Fibroblast of skin of back (primary cell): ENCODE results near the gene ALDH18A1. TPM values are rescaled to one million over a fixed set of nuclear protein-coding genes. Genes with fewer than 3 reads are reported as not detected.
"Not testable (repeated sequence)": the region's sequence is repeated elsewhere in the genome, so short reads cannot be mapped to it uniquely, and the experiment has no call there.

Experiments
- DNase-seq: peaks from one replicate; pipeline ENCODE4 v3.0.0-alpha.2; 2013
- polyA plus RNA-seq, 2 experiments: library from polyadenylated mRNA; unstranded; fragments of 120-200 nt; gene quantifications; one replicate each; pipeline ENCODE4 v1.2.1, GENCODE V29; 2013; ENCODE audit not compliant: insufficient read length in 2 of 2

The ALDH18A1 gene
- polyA plus RNA-seq (2013, experiment 1 of 2; ENCODE audit: insufficient read length) = 94.3 TPM
- polyA plus RNA-seq (2013, experiment 2 of 2; ENCODE audit: insufficient read length) = 120 TPM

DNA sequence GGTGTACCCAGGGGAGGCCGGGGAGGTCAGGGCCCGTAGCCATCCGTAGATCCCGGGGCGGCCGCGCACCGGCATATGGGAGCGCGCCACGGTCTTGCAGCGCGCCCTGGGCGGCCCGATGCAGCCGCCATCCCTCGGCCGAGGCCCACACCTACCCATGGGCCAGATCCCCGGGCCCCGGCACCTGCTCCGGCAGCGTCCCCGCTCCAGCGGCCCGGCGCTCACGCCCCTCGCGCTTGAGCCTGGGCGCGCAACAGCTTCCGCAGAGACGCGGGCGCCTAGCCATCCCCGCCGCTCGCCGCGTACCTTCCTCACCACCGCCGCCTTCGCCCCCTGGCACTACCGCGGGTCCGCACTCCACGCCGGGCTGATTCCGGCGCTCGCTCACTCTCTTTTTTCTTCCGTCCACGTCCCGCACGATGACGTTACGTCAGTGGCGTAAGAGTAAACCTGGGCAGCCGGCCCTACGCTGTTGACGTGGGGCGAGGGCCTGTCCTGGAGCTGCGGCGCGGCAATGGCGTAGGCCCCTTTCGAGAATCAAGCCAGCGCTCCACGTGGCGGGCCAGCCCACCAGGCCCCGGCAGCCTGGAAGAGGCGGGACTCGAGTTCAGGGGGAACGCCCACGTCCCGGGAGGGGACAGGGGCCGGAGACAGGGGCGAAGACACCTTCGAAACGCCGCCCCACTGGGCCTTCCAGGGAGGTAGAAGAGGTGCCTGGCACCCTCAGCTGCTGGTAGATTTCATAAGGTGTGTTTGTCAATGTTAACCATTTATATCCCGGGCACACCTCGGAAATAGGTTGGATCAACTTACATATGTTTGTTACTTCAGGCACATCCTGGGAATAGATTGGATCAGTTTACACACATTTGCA is at the start of gene ALDH18A1:
Gene ALDH18A1 (minus strand): TSS at position 421 of the 874 bp plus-strand sequence. CDS start 3,334 bp downstream, outside the sequence.
- DNase-seq = peak; percentile 91

DNA sequence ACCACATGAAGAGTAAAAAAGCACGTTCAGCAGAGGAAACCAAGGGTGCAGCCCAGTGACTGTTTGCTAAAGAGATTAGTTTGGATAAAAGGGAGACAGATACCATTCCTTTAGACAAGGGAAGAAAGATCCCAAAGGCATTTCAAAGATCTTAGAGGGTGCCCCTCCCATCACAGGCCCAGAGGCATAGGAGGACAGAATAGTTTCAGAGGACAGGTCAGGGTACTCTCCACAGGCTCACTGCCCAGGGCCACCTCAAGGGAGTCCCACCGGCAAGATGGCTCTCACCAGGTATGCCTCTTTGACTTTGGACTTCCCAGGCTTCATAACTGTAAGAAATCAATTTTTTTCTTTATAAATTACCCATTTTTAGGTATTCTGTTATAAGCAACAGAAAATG is 41.9 kb upstream of the ALDH18A1 start:
- no peak for DNase-seq

- DNase-seq = no peak
Measured at GRCh38 chr10:95697429-95697828, 40.9 kb upstream of the ALDH18A1 start.

DNA sequence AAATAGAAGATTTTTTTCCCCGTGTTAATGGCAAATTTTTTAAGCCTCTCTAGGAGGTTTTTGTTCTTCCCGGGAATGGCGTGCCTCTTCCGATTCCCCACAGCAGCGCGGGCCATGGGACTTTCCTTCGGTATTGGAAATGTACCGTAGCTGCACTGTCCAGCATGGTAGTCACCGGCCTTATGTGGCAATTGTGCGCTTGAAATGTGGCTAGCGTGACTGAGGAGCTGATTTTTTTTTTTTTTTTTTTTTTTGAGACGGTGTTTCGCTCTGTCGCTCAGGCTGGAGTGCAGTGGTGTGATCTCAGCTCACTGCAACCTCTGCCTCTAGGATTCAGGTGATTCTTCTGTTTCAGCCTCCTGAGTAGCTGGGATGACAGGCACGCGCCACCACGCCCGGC is 38.2 kb upstream of the ALDH18A1 start:
- no peak for DNase-seq

GRCh38 chr10:95693668-95694534 is 37.4 kb upstream of the ALDH18A1 start, which contains the start of gene TCTN3:
Gene TCTN3, minus strand, starts transcription at chr10:95693927. Its CDS starts 28 bp downstream, at chr10:95693899.
- DNase-seq = peak; percentile 100

DNA sequence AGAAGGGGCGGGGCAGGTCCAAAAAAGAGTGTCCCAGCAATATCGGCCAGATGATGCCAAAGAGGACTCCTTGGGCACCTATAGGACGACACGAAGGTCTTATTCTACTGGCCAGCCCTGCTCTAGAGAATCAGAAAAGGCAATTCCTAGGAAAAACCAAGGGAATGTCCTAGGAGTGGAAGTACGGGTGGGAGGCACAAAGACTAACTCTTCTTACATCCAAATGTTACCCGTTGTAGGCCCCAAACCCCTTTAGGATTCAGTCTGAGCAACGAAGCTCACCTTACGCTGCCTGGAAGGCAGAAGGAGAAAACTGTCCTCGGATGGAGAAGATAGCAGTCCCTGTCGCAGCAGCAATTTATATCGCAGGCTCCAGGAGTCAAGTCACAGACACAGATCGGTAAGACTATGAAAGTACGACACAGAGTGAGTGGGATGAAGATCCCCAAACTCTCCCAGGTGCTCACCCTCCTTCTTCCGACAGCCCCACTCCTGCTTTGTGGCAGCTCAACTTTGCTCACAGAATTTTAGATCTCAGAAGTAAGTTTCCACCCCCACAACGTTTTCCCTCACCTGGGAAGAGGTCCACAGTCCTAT is 36.7 kb upstream of the ALDH18A1 start:
- no peak for DNase-seq

GRCh38 chr10:95691281-95691680 is 34.8 kb upstream of the ALDH18A1 start:
- no peak for DNase-seq

GRCh38 chr10:95688648-95689047 is 32.1 kb upstream of the ALDH18A1 start:
- DNase-seq = no peak

- no peak for DNase-seq
Measured at GRCh38 chr10:95683966-95684365, 27.5 kb upstream of the ALDH18A1 start.

GRCh38 chr10:95675403-95676116 is 19.0 kb upstream of the ALDH18A1 start:
- DNase-seq = no peak

DNA sequence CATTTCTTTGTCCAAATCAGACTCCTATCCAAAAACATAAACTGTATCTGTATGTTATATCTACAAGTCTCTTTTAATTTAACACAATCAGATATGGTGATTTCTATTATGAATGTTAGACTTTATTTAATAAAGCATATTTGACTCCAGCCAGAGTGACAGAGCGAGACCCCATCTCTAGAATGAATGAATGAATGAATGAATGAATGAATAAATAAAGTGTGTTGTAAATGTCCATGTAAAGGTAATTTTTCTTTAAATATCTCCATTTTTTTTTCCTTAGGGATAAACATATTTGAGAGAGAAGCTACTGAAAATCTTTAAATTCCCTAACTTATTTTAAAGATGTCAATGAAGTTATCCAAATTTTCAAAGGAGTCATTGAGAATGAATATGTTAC is 18.1 kb upstream of the ALDH18A1 start:
- DNase-seq = no peak

- not testable (repeated sequence) for DNase-seq
Measured at GRCh38 chr10:95672641-95673040, 16.1 kb upstream of the ALDH18A1 start.

- no peak for DNase-seq
Measured at GRCh38 chr10:95664543-95664942, 8.0 kb upstream of the ALDH18A1 start.

DNA sequence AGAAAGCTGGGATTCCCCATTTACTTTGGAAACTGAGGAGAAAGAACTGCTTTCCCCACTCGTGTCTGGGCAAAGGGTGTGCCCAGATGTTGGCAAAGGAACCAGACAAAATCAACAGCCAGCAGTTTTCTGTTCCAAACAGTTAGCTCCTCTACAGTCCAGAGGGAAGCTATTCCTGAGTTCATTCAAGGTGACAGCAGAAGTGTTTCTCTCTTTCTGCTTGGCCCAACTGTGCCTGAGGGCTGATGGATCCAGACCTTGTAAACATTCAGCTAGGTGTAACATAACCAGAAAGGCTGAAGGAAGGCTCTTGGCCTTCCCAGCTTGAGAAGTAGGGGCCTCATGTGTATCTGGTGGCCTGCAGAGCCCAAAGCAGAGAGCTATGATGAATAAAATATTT is 7.0 kb upstream of the ALDH18A1 start:
- no peak for DNase-seq

- no peak for DNase-seq
Measured at GRCh38 chr10:95661818-95662217, 5.3 kb upstream of the ALDH18A1 start.

- DNase-seq = peak; percentile 62
Measured at GRCh38 chr10:95660283-95660682, 3.8 kb upstream of the ALDH18A1 start.

DNA sequence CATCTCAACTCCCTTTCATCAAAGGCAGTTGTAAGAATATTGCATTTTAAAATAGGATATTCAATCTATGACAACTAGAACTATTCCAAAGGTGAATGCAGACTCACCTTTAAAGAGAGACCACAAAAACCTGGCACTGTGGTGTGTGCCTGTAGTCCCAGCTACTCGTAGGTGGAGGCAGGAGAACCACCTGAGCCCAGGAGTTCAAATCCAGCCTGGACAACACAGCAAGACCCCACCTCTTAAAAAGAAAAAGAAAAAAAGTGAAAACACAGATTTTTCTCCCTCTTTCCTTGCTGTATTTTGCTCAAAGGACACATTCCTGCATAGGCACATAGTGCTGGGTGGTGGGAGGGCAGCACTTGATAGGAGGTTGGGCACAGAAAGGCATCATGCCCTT is 739 bp upstream of the ALDH18A1 start:
- no peak for DNase-seq

DNA sequence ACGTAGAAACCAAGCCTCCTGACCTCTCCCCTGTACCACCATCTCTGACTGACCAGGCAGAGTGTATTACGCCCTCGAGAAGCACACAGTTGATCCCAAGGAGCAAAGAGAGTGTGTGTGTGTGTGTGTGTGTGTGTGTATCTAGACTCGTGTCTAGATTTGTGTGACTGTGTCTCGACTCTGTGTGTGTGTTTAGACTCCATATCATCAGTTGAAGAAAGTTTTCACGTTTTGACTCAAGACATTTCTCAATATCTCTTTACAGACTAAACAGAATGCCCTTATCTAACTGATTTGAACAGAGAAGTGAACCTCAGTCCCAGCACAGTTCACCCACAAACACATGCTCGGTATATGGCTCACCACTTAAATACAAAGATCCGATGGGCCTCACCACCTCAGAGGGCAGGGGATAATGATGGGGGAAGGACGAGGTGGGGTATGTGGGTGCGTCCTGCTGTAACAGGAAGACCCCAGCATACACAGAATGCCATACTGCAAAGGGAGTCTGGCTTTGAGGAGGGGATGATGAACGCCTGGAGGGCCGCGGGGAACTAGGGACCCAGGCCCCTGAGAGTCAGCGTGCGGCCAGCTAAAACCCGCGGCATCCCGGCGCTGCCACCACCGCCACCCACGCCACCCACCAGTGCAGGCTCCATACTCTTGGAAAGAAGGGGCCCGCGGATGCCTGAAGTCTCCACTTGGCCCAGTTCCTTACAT is 780 bp downstream of the ALDH18A1 start:
- peak; percentile 27 for DNase-seq

GRCh38 chr10:95653895-95654294 is 2.6 kb downstream of the ALDH18A1 start:
- DNase-seq = no peak

- peak; percentile 76 for DNase-seq
Measured at GRCh38 chr10:95651346-95652060, 5.0 kb downstream of the ALDH18A1 start.

DNA sequence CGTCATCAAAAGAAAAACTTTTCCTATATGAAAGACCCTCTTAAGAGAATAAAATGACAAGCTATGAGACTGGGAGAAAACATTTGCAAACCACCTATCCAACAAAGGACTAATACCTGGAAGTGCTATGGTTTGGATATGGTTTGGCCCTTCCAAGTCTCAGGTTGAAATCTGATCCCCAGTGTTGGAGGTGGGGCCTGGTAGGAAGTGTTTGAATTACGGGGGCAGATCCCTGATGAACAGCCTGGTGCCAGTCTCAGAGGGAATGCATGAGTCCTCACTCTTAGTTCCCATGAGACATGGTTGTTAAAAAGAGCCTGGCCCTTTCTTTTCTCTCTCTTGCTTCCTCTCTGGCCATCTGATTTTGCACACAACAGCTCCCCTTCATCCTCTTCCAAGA is 6.3 kb downstream of the ALDH18A1 start:
- DNase-seq = no peak
